Ovary (tissue), 3 donors: ENCODE data around the gene PTPN9.

Experiments
- EP300 ChIP-seq: sonication (generic); formaldehyde crosslinking; IDR thresholded peaks from one replicate; pipeline ENCODE4 v1.6.1; 2017; ENCODE audit warnings: antibody characterized with exemption
- TF ChIP-seq, protein P1 (sequence below), 3 donors: fragments of 450-650 bp in 2 of 3; fragments of 200-600 bp in 1 of 3; IDR thresholded peaks; one replicate each; pipeline versions ENCODE4 v1.5.1 to v1.8.0; 2016 to 2022; ENCODE audit warnings: antibody characterized with exemption in 3 of 3, mild to moderate bottlenecking in 1 of 3
- donor health status: DM: no; HTN: no; CAD: no.

DNA sequence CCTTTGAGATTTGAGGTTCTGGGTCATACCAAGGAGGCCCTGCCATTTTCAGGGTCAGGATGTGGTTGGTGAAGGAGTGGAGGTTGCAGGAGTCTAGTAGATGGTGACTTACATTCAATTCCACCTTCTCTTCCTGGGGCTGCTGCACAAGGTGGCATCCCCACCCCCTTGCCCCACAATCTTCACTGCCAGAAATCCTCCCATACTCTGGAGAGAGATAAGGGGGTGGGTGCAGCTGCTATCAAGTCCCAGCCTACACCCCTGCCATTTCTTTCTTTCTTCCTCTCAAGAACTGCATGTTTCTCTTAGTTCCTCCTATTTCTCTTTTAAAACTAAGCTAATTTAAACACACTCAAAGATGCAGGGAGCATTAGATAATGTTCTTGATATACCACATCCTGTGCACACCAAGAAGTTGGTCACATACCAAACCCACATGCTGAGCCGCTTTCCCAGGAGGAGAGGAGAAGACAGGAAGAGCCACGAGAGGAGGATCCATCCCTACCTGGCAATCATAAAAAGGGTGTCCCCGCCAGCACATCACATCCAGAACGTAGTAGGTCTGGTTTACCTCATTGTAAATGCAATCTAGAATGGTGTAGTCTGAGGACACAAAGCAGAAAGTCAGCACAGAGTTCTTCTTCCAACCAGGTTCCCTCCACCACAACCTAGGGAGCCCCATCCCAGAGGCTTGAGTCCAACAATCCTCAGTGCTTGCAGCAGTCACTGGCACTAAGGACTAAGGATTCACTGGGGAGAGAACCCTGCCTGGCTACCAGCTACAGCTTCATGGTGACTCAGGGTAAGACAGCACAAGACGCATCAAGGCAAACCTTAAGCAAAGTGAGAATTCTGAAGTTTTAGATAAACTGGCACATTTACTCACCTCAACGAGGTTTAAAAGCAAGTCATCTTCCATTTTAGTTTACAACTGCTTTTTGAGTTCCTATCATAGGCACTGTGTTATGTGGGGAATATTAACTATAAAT is 27.9 kb upstream of the PTPN9 start:
- TF ChIP-seq, protein P1, sequence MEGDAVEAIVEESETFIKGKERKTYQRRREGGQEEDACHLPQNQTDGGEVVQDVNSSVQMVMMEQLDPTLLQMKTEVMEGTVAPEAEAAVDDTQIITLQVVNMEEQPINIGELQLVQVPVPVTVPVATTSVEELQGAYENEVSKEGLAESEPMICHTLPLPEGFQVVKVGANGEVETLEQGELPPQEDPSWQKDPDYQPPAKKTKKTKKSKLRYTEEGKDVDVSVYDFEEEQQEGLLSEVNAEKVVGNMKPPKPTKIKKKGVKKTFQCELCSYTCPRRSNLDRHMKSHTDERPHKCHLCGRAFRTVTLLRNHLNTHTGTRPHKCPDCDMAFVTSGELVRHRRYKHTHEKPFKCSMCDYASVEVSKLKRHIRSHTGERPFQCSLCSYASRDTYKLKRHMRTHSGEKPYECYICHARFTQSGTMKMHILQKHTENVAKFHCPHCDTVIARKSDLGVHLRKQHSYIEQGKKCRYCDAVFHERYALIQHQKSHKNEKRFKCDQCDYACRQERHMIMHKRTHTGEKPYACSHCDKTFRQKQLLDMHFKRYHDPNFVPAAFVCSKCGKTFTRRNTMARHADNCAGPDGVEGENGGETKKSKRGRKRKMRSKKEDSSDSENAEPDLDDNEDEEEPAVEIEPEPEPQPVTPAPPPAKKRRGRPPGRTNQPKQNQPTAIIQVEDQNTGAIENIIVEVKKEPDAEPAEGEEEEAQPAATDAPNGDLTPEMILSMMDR (IDR thresholded peaks at IDR 0.05): no peak
- no peak for TF ChIP-seq EP300
